Endothelial cell of umbilical vein (primary cell): ENCODE measurements around the gene XXYLT1. TPM values are rescaled to one million over a fixed set of nuclear protein-coding genes. Genes with fewer than 3 reads are reported as not detected.

Experiments used
- BruUV-seq: library from RNA; stranded (reverse); fragments of 400-500 nt; replicated peaks from 2 replicates; lab custom pipeline; 2021; lab: Mats Ljungman, UMichigan
- CTCF ChIA-PET: fragments of 300-600, 350-600 bp; sonication (Branson Sonifier 250); formaldehyde crosslinking; loops from one replicate; lab custom pipeline; 2021; ENCODE audit warnings: antibody characterized with exemption, inconsistent platforms; lab: Charles Lee
- POLR2A ChIA-PET: fragments of 300-600, 350-600 bp; sonication (Branson Sonifier 250); formaldehyde crosslinking; loops from one replicate; lab custom pipeline; 2021; ENCODE audit warnings: antibody characterized with exemption, inconsistent platforms; lab: Charles Lee
- DNase-seq: peaks from one replicate; pipeline ENCODE4 v3.0.0-alpha.2; 2011; ENCODE audit warnings: low read depth, low spot score
- FAIRE-seq: peaks from 2 replicates; lab custom pipeline; 2011; peaks lifted over from hg19 to GRCh38; lab: Jason Lieb, UNC
- H2AFZ ChIP-seq: 2 replicates; pipeline ENCODE4 v1.6.0; 2012; ENCODE audit warnings: low read depth, low read length, control low read depth, inconsistent platforms
- H3K27ac ChIP-seq: 2 replicates; pipeline ENCODE4 v1.5.1; 2011; ENCODE audit warnings: low read depth, mild to moderate bottlenecking, control low read depth, low read length, moderate library complexity; ENCODE audit not compliant: insufficient read depth
- H3K27me3 ChIP-seq, 2 experiments: 2 replicates each; pipeline versions ENCODE4 v1.6.0 to v1.6.1; 2011; ENCODE audit warnings: low read length in 2 of 2, mixed read lengths in 1 of 2; ENCODE audit not compliant: control insufficient read depth in 2 of 2, insufficient read depth in 2 of 2
- H3K36me3 ChIP-seq, 2 experiments: 2 replicates in 1 of 2; 3 replicates in 1 of 2; pipeline ENCODE4 v1.5.1; 2011; ENCODE audit warnings: low read length in 2 of 2, mild to moderate bottlenecking in 1 of 2, moderate library complexity in 1 of 2; ENCODE audit not compliant: control insufficient read depth in 2 of 2, insufficient read depth in 2 of 2; ENCODE audit errors: extremely low read depth in 1 of 2
- H3K4me1 ChIP-seq: 3 replicates; pipeline ENCODE4 v1.5.1; 2011; ENCODE audit warnings: mild to moderate bottlenecking, low read length; ENCODE audit not compliant: control insufficient read depth, insufficient read depth; ENCODE audit errors: extremely low read depth
- H3K4me2 ChIP-seq: 2 replicates; pipeline ENCODE4 v1.6.1; 2011; ENCODE audit warnings: low read length, control low read depth, mixed read lengths; ENCODE audit not compliant: insufficient read depth
- H3K4me3 ChIP-seq, 3 experiments: fragments of 200-600 bp in 1 of 3; sonication (generic), shearing (Covaris generic) in 1 of 3; replicated peaks in 1 of 3; 2 replicates each; pipeline ENCODE4 v1.5.1; 2011 to 2016; ENCODE audit warnings: control low read depth in 3 of 3, low read length in 3 of 3, mild to moderate bottlenecking in 2 of 3, inconsistent platforms in 1 of 3, low read depth in 1 of 3, moderate library complexity in 1 of 3; ENCODE audit not compliant: insufficient read depth in 1 of 3
- H3K79me2 ChIP-seq: 2 replicates; pipeline ENCODE4 v1.6.0; 2012; ENCODE audit warnings: low read length, inconsistent platforms; ENCODE audit not compliant: control insufficient read depth, insufficient read depth
- H3K9ac ChIP-seq: replicated peaks from 2 replicates; pipeline ENCODE3; 2011; ENCODE audit warnings: low read length, control low read depth; ENCODE audit not compliant: insufficient read depth; ENCODE audit errors: extremely low read depth
- H3K9me1 ChIP-seq: replicated peaks from 3 replicates; pipeline ENCODE4 v1.6.0; 2011; ENCODE audit warnings: mild to moderate bottlenecking, low read length; ENCODE audit not compliant: control insufficient read depth, insufficient read depth; ENCODE audit errors: extremely low read depth
- H3K9me3 ChIP-seq: replicated peaks from 2 replicates; pipeline ENCODE4 v1.5.1; 2012; ENCODE audit warnings: low read length, inconsistent platforms; ENCODE audit not compliant: control insufficient read depth, insufficient read depth
- H4K20me1 ChIP-seq: replicated peaks from 2 replicates; pipeline ENCODE3; 2011; ENCODE audit warnings: mild to moderate bottlenecking, low read length; ENCODE audit not compliant: control insufficient read depth, insufficient read depth; ENCODE audit errors: extremely low read depth
- EZH2 ChIP-seq: IDR thresholded peaks from 2 replicates; pipeline ENCODE4 v1.6.1; 2012; ENCODE audit warnings: borderline replicate concordance, low read depth, mild to moderate bottlenecking, moderate library complexity, low read length, inconsistent platforms; ENCODE audit not compliant: severe bottlenecking
- FOS ChIP-seq: IDR thresholded peaks from 2 replicates; pipeline ENCODE4 v1.6.1; 2011; ENCODE audit warnings: mild to moderate bottlenecking, low read length, moderate library complexity, borderline replicate concordance; ENCODE audit not compliant: insufficient read depth
- GATA2 ChIP-seq: IDR thresholded peaks from 2 replicates; pipeline ENCODE4 v1.7.0; 2011; ENCODE audit warnings: low read depth, mild to moderate bottlenecking, moderate library complexity, mixed read lengths, low read length; ENCODE audit not compliant: insufficient read length, insufficient read depth
- JUN ChIP-seq: IDR thresholded peaks from 2 replicates; pipeline ENCODE4 v1.6.1; 2011; ENCODE audit warnings: borderline replicate concordance, low read depth; ENCODE audit not compliant: insufficient read length, insufficient read depth
- MYC ChIP-seq: IDR thresholded peaks from one replicate; pipeline ENCODE4 v1.6.1; 2011; ENCODE audit warnings: mild to moderate bottlenecking, low read depth, low read length
- POLR2A ChIP-seq: IDR thresholded peaks from 2 replicates; pipeline ENCODE4 v1.6.1; 2012; ENCODE audit warnings: low read depth, mild to moderate bottlenecking, control low read depth, low read length
- POLR2AphosphoS5 ChIP-seq: IDR thresholded peaks from 2 replicates; pipeline ENCODE4 v1.6.1; 2012; ENCODE audit warnings: low read depth, mild to moderate bottlenecking, control low read depth, low read length, moderate library complexity; ENCODE audit not compliant: insufficient read depth
- dilution Hi-C: fragments of 300-500 bp; cut with MboI; formaldehyde crosslinking; loops from one replicate; pipeline ENCODE4 v1.15.0; 2019; ENCODE audit warnings: low sequenced_read_pairs; ENCODE audit not compliant: extremely low pct_ligation_motif_present
- intact Hi-C: fragments of 100-400 bp; cut with micrococcal nuclease; formaldehyde crosslinking; loops from one replicate; pipeline ENCODE4 v1.10.0; 2022
- polyA plus RNA-seq, 4 experiments: library from polyadenylated mRNA; depleted of rRNA in 3 of 4; stranded (reverse) in 3 of 4; unstranded in 1 of 4; fragments of >200 nt; gene quantifications; 2 replicates each; pipeline versions ENCODE4 v1.2.1 to v1.2.3, GENCODE V29; 2011 to 2012; ENCODE audit warnings: missing spikeins in 1 of 4
- total RNA-seq: library from RNA; stranded (reverse); gene quantifications from 2 replicates; pipeline ENCODE4 v1.2.3, GENCODE V29; 2021
- TF ChIP-seq, protein P1 (sequence below): IDR thresholded peaks from 2 replicates; pipeline ENCODE4 v1.6.1; 2011; ENCODE audit not compliant: insufficient read depth, insufficient read length
- TF ChIP-seq, protein P2 (sequence below), 2 donors: IDR thresholded peaks; 1 replicate in 1 of 2; 2 replicates in 1 of 2; pipeline ENCODE4 v1.5.1; 2011; ENCODE audit warnings: low read length in 2 of 2, mild to moderate bottlenecking in 2 of 2, moderate library complexity in 2 of 2, control low read depth in 1 of 2, inconsistent platforms in 1 of 2, low read depth in 1 of 2; ENCODE audit not compliant: insufficient read depth in 1 of 2; ENCODE audit errors: extremely low read depth in 1 of 2

The XXYLT1 gene
- total and polyA plus RNA-seq, 2 donors (not counting 3 experiments of a cell fraction or from before 2014, with no cell fraction given), result 54.4 to 78.1 TPM

DNA sequence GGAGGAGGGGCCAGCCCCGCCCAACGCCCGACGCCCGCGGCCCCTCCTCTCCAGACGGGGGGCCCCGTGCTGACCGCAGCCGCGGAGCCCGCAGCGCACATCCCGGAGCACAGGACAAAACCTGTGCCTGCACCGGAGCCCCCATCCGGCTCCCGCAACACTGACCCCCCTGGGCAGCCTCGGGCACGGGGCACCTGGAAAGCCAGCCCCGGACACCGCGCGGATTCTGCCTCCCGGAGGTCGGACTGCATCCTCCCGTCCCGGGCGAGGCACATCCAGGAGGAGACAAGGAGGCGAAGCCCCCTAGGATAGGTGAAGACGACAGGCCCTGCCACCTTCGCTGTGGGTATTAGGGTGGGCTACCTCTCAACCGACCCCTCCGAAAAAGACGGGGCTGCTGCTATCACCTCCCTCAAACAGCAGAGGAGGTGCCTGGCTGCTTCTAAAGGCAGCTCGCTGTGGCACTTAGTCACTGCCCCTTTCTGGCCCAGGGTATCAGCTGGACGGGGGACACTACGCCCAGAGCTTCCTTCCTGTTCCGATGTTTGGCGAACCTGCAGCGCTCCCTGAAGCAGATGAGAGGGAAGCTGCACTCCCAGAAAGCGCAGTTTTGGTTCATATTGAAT, 10.6 kb downstream of the XXYLT1 start:
- Histone ChIP-seq H2AFZ (peak overlapping the region; percentile 52), H3K4me1 (peaks cover 56% of the 10 kb centered on the region), H3K79me2 (peaks cover 66% of the 10 kb centered on the region), H4K20me1 (no peaks in the 10 kb centered on the region), H3K4me3 (peak overlapping the region; percentile 62 to 77 (median 70)), H3K9ac (peak overlapping the region; percentile 96), H3K27ac (peak overlapping the region; percentile 97), H3K27me3 (no peaks in the 10 kb centered on the region), H3K9me3 (no peaks in the 10 kb centered on the region), H3K36me3 (peaks cover 0 to under 1% of the 10 kb centered on the region in 2 experiments), H3K4me2 (peak overlapping the region; percentile 81), H3K9me1 (no peaks in the 10 kb centered on the region)
- ChIA-PET POLR2A (interaction anchor here (0.7 to 1.2 kb wide), 4 partner anchors 10 to 575 kb away, joined by 3 read pairs; partner anchors contain the start of genes FAM43A and XXYLT1), CTCF (interaction anchor here (0.7 to 3.9 kb wide), 9 partner anchors 10 to 589 kb away, joined by 3 to 46 read pairs (median 5); partner anchors contain the start of genes LSG1 and XXYLT1)
- FAIRE-seq, result peak; percentile 28
- intact Hi-C loops, result loop anchor here (1.0 to 5.0 kb wide), 12 partner anchors 110 to 620 kb away; no protein-coding TSS in a partner anchor
- DNase-seq, result peak; percentile 53
- TF ChIP-seq, protein P1, sequence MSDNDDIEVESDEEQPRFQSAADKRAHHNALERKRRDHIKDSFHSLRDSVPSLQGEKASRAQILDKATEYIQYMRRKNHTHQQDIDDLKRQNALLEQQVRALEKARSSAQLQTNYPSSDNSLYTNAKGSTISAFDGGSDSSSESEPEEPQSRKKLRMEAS, result no peak
- peak; percentile 42 for TF ChIP-seq POLR2A
- peak; percentile 51 for TF ChIP-seq POLR2AphosphoS5
- dilution Hi-C loops, result no loop called here
- BruUV-seq, result TSS peak; percentile 83

- H3K9me1 ChIP-seq, result no peaks in the 10 kb centered on the region
- peak overlapping the region in 1 of 3 experiments; percentile 70 for H3K4me3 ChIP-seq
- peak overlapping the region; percentile 39 for H3K4me2 ChIP-seq
- H3K27me3 ChIP-seq, result no peaks in the 10 kb centered on the region
- DNase-seq (peak; percentile 96), FAIRE-seq (peak; percentile 93)
- peak overlapping the region; percentile 91 for H3K9ac ChIP-seq
- no peaks in the 10 kb centered on the region for H3K36me3 ChIP-seq
- TSS peak; percentile 66 for BruUV-seq
- POLR2A ChIA-PET, result interaction anchor here (1.0 to 1.1 kb wide), 3 partner anchors 108 to 577 kb away, joined by 3 to 4 read pairs (median 4); partner anchors contain the start of gene FAM43A
- dilution Hi-C loops (loop anchor here (5.0 kb wide), 1 partner anchor 107 kb away; no protein-coding TSS in a partner anchor), intact Hi-C loops (loop anchor here (1.0 to 5.0 kb wide), 18 partner anchors 36 to 619 kb away; partner anchors contain the start of gene LSG1)
- H4K20me1 ChIP-seq, result no peaks in the 10 kb centered on the region
- peak overlapping the region; percentile 98 for H3K27ac ChIP-seq
- no peaks in the 10 kb centered on the region for H3K9me3 ChIP-seq
- CTCF ChIA-PET, result interaction anchor here (0.8 to 5.0 kb wide), 11 partner anchors 11 to 577 kb away, joined by 3 to 46 read pairs (median 5); partner anchors contain the start of gene XXYLT1
- H3K79me2 ChIP-seq, result peaks cover 65% of the 10 kb centered on the region
- H2AFZ ChIP-seq, result no peak overlapping the region
- peaks cover 55% of the 10 kb centered on the region for H3K4me1 ChIP-seq
- TF ChIP-seq FOS (peak; percentile 60), MYC (peak; percentile 11), POLR2AphosphoS5 (peak; percentile 92), EZH2 (no peak), JUN (no peak), POLR2A (peak; percentile 38), GATA2 (peak; percentile 51)
- TF ChIP-seq, protein P2, sequence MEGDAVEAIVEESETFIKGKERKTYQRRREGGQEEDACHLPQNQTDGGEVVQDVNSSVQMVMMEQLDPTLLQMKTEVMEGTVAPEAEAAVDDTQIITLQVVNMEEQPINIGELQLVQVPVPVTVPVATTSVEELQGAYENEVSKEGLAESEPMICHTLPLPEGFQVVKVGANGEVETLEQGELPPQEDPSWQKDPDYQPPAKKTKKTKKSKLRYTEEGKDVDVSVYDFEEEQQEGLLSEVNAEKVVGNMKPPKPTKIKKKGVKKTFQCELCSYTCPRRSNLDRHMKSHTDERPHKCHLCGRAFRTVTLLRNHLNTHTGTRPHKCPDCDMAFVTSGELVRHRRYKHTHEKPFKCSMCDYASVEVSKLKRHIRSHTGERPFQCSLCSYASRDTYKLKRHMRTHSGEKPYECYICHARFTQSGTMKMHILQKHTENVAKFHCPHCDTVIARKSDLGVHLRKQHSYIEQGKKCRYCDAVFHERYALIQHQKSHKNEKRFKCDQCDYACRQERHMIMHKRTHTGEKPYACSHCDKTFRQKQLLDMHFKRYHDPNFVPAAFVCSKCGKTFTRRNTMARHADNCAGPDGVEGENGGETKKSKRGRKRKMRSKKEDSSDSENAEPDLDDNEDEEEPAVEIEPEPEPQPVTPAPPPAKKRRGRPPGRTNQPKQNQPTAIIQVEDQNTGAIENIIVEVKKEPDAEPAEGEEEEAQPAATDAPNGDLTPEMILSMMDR (IDR thresholded peaks at IDR 0.05; ENCODE audit: extremely low read depth in 1 of 2, insufficient read depth in 1 of 2, low read depth in 1 of 2, low read length in 2 of 2), result peak; percentile 44 to 88
- TF ChIP-seq, protein P1, result no peak
These were observed 11.3 kb downstream of the XXYLT1 start for GRCh38 chr3:195259475-195260279.
